Peyer's patch (tissue), 4 donors: ENCODE data around the gene F8A1. TPM values are rescaled to one million over a fixed set of nuclear protein-coding genes. Genes with fewer than 3 reads are reported as not detected.
"Not testable (repeated sequence)": the region's sequence is repeated elsewhere in the genome, so short reads cannot be mapped to it uniquely, and the experiment has no call there.

Experiments
- DNase-seq, 3 donors: peaks; one replicate each; pipeline ENCODE4 v3.0.0-alpha.2; 2017 to 2019
- H3K27ac ChIP-seq, 4 donors: fragments of 200-600 bp; sonication (generic); one replicate each; pipeline ENCODE4 v1.5.1; 2016 to 2019
- H3K27me3 ChIP-seq, 2 donors: fragments of 200-600 bp; sonication (generic); one replicate each; pipeline ENCODE4 v1.5.1; 2019
- H3K36me3 ChIP-seq, 3 donors: fragments of 200-600 bp; sonication (generic); one replicate each; pipeline ENCODE4 v1.5.1; 2016 to 2019
- H3K4me1 ChIP-seq, 4 donors: fragments of 200-600 bp; sonication (generic); one replicate each; pipeline ENCODE4 v1.5.1; 2016 to 2019
- H3K4me3 ChIP-seq, 4 donors: fragments of 200-600 bp; sonication (generic); 1 replicate in 3 of 4; 2 replicates in 1 of 4; pipeline ENCODE4 v1.5.1; 2016 to 2019; ENCODE audit warnings: mild to moderate bottlenecking in 1 of 4
- H3K9me3 ChIP-seq, 4 donors: fragments of 200-600 bp; sonication (generic); one replicate each; pipeline ENCODE4 v1.5.1; 2016 to 2019; ENCODE audit warnings: mild to moderate bottlenecking in 1 of 4
- POLR2A ChIP-seq, 2 donors: fragments of 450-650 bp; IDR thresholded peaks; one replicate each; pipeline ENCODE4 v1.5.1; 2017; ENCODE audit warnings: antibody characterized with exemption in 2 of 2, mild to moderate bottlenecking in 2 of 2, moderate library complexity in 2 of 2
- small RNA-seq, 2 donors: library from RNA; depleted of rRNA; stranded (forward); fragments of <200 nt; gene quantifications; one replicate each; pipeline ENCODE3, GENCODE V24; 2016
- total RNA-seq, 4 donors: library from RNA; depleted of rRNA; stranded (reverse); fragments of >200 nt; gene quantifications; one replicate each; pipeline ENCODE4 v1.1.0, GENCODE V29; 2016
- TF ChIP-seq, protein P1 (sequence below), 6 experiments: fragments of 450-650 bp in 4 of 6; fragments of 200-600 bp in 2 of 6; sonication (generic) in 1 of 6; IDR thresholded peaks; one replicate each; pipeline ENCODE4 v1.5.1; 2017 to 2019; ENCODE audit warnings: antibody characterized with exemption in 6 of 6, mild to moderate bottlenecking in 3 of 6, moderate library complexity in 1 of 6

The F8A1 gene
- total RNA-seq, 4 donors from 2014 or later: 4.0 to 17.4 (median 9.5) TPM

DNA sequence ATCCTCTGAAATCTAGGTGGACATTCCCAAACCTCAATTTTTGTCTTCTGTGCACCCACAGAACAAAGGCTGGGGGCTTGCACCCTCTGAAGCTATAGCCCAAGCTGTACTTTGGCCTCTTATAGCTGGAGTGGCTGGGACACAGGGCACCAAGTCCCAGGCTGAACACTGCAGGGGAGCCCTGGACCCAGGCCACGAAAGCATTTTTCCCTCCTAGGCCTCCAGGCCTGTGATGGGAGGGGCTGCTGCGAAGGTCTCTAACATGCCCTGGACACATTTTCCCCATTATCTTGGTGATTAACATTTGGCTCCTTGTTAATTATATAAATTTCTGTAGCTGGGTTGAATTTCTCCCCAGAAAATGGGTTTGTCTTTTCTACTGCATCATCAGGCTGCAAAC is 27.9 kb downstream of the F8A1 start:
- no peak overlapping the region for H3K27ac ChIP-seq
- H3K4me1 ChIP-seq: no peaks in the 10 kb centered on the region
- H3K27me3 ChIP-seq: no peaks in the 10 kb centered on the region
- no peak for TF ChIP-seq POLR2A (IDR thresholded peaks at IDR 0.05)
- TF ChIP-seq, protein P1, sequence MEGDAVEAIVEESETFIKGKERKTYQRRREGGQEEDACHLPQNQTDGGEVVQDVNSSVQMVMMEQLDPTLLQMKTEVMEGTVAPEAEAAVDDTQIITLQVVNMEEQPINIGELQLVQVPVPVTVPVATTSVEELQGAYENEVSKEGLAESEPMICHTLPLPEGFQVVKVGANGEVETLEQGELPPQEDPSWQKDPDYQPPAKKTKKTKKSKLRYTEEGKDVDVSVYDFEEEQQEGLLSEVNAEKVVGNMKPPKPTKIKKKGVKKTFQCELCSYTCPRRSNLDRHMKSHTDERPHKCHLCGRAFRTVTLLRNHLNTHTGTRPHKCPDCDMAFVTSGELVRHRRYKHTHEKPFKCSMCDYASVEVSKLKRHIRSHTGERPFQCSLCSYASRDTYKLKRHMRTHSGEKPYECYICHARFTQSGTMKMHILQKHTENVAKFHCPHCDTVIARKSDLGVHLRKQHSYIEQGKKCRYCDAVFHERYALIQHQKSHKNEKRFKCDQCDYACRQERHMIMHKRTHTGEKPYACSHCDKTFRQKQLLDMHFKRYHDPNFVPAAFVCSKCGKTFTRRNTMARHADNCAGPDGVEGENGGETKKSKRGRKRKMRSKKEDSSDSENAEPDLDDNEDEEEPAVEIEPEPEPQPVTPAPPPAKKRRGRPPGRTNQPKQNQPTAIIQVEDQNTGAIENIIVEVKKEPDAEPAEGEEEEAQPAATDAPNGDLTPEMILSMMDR (IDR thresholded peaks at IDR 0.05): no peak
- no peak for DNase-seq
- no peak overlapping the region for H3K4me3 ChIP-seq
- no peaks in the 10 kb centered on the region for H3K36me3 ChIP-seq
- no peaks in the 10 kb centered on the region for H3K9me3 ChIP-seq

DNA sequence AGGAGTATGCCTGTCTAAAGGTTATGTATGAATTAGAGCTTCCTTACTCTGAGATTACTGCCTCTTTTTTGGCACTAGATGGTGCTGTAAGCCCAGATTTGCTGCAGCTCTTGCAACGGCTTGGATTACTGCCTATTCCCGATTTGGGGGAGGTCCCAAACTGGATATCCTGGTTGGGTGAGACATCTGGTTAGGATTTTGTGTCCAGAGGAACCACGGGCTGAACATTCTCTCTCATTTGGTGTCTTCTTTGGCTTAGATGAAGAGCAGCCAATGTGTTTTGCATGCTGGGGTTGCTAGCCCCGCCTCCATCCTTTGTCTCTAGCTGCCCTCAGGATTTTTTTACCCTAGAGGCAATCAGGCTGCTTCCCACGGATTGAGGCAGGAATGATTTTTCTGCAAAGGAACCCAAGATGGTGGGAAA is 31.9 kb downstream of the F8A1 start:
- Histone ChIP-seq H3K27me3 (no peaks in the 10 kb centered on the region), H3K4me1 (no peaks in the 10 kb centered on the region), H3K36me3 (no peaks in the 10 kb centered on the region), H3K9me3 (no peaks in the 10 kb centered on the region), H3K4me3 (peak overlapping the region in 1 of 4 donors; percentile 28), H3K27ac (no peak overlapping the region)
- DNase-seq: peak in 2 of 3 donors; percentile 14 to 54
- TF ChIP-seq POLR2A (IDR thresholded peaks at IDR 0.05): no peak
- TF ChIP-seq, protein P1 (IDR thresholded peaks at IDR 0.05): peak in 4 of 6 experiments; percentile 49 to 74 (median 60)

DNA sequence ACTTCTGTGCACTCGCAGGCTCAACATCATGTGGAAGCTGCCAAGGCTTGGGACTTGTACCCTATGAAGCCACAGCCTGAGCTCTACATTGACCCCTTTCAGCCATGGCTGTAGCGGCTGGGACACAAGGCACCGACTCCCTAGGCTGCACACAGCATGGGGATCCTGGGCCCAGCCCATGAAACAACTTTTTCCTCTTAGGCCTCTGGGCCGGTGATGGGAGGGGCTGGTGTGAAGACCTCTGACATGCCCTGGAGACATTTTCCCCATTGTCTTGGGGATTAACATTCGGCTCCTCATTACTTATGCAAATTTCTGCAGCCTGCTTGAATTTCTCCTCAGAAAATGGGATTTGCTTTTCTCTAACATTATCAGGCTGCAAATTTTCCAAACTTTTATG is 38.6 kb downstream of the F8A1 start:
- not testable (repeated sequence) for H3K27ac ChIP-seq, H3K36me3 ChIP-seq, H3K4me3 ChIP-seq, DNase-seq, H3K9me3 ChIP-seq, H3K4me1 ChIP-seq, H3K27me3 ChIP-seq

Small RNA genes within 50 kb of the gene (small RNA-seq; reads per million reads assigned to genes)
- gene MIR1184-1: 0 reads per million in 2 donors

Other genes starting within 250 kb of the F8A1 start
- not detected for gene CTAG2, start 232.8 kb upstream of the F8A1 start, total RNA-seq
- gene GAB3, start 135.3 kb upstream of the F8A1 start, total RNA-seq: 1 to 10 TPM; 3.5 to 7.4 (median 5.0) TPM
- gene DKC1, start 123.5 kb upstream of the F8A1 start, total RNA-seq: 100 to 1,000 TPM in 1 of 4 donors, 10 to 100 TPM in 3; 22.8 to 128 (median 39.0) TPM
- gene MPP1, start 80.9 kb upstream of the F8A1 start, total RNA-seq: 10 to 100 TPM; 33.0 to 88.8 (median 65.4) TPM
- not detected for gene SMIM9, start 51.7 kb upstream of the F8A1 start, total RNA-seq
- gene F8, start 136.4 kb downstream of the F8A1 start, total RNA-seq: 10 to 100 TPM in 1 of 4 donors, 1 to 10 TPM in 3; 1.5 to 19.8 (median 4.6) TPM
- gene FUNDC2, start 140.5 kb downstream of the F8A1 start, total RNA-seq: 10 to 100 TPM; 20.7 to 41.7 (median 35.1) TPM
- 10 to 100 TPM in 2 of 4 donors, 1 to 10 TPM in 2; 3.8 to 20.6 (median 11.8) TPM for gene CMC4, start 184.8 kb downstream of the F8A1 start, total RNA-seq
- gene MTCP1, start 184.8 kb downstream of the F8A1 start, total RNA-seq: 1 to 10 TPM; 1.2 to 8.3 (median 4.2) TPM
- gene BRCC3, start 185.2 kb downstream of the F8A1 start, total RNA-seq: 10 to 100 TPM; 14.7 to 24.8 (median 18.6) TPM